BJ (cell line): ENCODE data around the gene CSTF1. TPM values are rescaled to one million over a fixed set of nuclear protein-coding genes. Genes with fewer than 3 reads are reported as not detected.

Source experiments
- CTCF ChIA-PET: fragments of 350-600 bp; formaldehyde crosslinking; extraction: SDS; loops from one replicate; lab custom pipeline; 2021; ENCODE audit warnings: antibody characterized with exemption, inconsistent platforms; lab: Yijun Ruan, JAX
- POLR2A ChIA-PET: fragments of 300-600 bp; sonication (Branson Sonifier 250); formaldehyde crosslinking; extraction: SDS; loops from one replicate; lab custom pipeline; 2021; ENCODE audit warnings: antibody characterized with exemption; lab: Charles Lee
- DNase-seq: peaks from one replicate; pipeline ENCODE4 v3.0.0-alpha.2; 2011; ENCODE audit warnings: low read depth
- H3K27me3 ChIP-seq: 2 replicates; pipeline ENCODE4 v1.6.0; 2011; ENCODE audit warnings: low read length; ENCODE audit not compliant: control insufficient read depth, insufficient read depth
- H3K36me3 ChIP-seq: 2 replicates; pipeline ENCODE4 v1.5.1; 2011; ENCODE audit warnings: low read length; ENCODE audit not compliant: control insufficient read depth, insufficient read depth
- H3K4me3 ChIP-seq: 2 replicates; pipeline ENCODE4 v1.5.1; 2011; ENCODE audit warnings: low read depth, mild to moderate bottlenecking, control low read depth, low read length
- polyA plus RNA-seq: library from polyadenylated mRNA; depleted of rRNA; stranded (reverse); fragments of >200 nt; gene quantifications from 2 replicates; pipeline ENCODE4 v1.2.3, GENCODE V29; 2011
- TF ChIP-seq, protein P1 (sequence below): IDR thresholded peaks from 2 replicates; pipeline ENCODE4 v1.5.1; 2011; ENCODE audit warnings: low read depth, mild to moderate bottlenecking, control low read depth, inconsistent platforms, low read length, moderate library complexity; ENCODE audit not compliant: insufficient read depth

CSTF1 gene
- polyA plus RNA-seq, 1 experiment = 59.5 TPM

DNA sequence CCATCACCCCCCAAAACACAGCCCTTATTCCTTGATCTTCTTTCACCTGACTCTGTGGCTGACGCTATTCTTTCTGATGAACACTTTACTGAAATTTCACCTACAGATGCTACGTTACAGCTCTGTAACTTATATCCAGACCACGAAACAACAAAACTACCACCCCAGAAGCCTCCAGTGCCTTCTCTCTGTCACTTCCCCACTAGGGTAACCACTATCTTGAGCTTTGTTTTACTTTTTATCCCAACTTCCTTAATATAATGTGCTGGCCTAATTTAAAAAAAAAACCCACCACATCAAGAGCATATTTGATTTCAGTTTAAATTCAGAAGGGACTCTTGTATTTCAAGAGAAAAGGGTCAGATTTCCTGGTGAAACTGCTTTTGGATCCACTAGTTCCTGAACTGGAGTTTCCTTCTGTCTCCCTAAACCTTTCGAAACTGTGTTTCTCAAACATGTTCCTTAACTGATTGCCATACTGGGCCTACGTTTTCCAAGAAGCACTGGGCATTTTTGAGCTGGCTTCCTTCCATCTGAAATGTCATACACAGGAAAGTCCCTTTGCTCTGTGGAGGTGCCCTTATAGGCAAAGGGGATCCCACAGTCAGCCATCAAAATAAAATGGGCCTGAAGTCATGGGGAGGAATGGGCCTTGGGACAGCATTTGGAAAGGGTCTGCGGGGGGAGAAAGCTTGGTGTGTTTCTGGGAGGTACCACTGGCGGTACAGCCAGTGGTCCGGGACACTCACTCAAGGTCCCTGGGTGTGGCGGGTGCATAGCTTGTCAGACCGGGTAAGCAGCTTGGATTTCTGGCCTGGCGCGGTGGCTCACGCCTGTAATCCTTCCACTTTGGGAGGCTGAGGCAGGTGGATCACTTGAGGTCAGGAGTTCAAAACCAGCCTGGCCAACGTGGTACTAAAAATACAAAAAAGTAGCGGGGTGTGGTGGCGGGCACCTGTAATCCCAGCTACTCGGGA is 50.2 kb downstream of the CSTF1 start:
- CTCF ChIA-PET = interaction anchor here (0.7 to 1.4 kb wide), 3 partner anchors 16 to 35 kb away, joined by 3 to 5 read pairs (median 3); no protein-coding TSS in a partner anchor
- no peaks in the 10 kb centered on the region for H3K36me3 ChIP-seq
- no peak overlapping the region for H3K4me3 ChIP-seq
- H3K27me3 ChIP-seq = no peaks in the 10 kb centered on the region
- POLR2A ChIA-PET = no interaction called here
- DNase-seq = no peak
- TF ChIP-seq, protein P1, sequence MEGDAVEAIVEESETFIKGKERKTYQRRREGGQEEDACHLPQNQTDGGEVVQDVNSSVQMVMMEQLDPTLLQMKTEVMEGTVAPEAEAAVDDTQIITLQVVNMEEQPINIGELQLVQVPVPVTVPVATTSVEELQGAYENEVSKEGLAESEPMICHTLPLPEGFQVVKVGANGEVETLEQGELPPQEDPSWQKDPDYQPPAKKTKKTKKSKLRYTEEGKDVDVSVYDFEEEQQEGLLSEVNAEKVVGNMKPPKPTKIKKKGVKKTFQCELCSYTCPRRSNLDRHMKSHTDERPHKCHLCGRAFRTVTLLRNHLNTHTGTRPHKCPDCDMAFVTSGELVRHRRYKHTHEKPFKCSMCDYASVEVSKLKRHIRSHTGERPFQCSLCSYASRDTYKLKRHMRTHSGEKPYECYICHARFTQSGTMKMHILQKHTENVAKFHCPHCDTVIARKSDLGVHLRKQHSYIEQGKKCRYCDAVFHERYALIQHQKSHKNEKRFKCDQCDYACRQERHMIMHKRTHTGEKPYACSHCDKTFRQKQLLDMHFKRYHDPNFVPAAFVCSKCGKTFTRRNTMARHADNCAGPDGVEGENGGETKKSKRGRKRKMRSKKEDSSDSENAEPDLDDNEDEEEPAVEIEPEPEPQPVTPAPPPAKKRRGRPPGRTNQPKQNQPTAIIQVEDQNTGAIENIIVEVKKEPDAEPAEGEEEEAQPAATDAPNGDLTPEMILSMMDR = no peak

DNA sequence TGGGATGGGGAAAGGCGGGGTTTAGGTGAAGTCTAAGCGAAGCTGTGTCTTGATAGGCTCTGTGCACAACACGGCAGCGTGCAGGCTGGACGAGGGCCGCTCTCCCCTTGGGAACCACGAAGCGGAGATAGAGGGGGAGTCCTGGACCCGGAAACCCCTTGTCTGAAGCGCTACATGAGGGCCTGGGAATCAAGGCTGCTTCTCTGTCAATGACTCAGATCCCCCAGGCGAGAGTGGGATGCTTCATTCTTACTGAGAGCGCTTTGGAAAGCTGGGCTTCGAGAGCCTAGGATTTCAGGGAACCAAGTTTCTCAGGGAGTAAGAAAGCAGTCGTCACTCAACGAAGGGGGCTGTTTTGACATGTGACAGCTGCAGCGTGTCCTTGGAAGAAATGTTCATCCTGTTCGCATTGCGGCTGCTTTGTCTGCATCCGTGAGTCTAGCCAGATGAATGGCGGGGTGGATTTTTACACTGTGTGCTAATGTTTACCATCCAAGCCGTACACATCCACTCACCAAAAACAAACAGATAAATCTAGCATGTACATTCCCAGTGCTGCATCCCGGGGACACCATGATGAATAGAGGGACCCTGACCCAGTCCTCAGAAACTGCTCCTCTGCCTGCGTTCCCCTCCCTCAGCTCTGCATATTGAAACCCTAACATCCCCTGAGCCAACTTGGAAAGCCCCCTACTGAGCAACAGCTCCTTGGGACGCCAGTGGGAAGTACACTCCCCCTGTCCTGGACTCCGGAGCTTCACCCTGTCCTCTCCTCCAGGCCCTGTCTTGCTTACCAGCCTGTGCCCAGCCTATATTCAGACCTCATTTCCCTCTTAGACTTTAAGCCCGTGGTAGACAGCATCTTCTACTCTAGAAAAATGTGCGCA is 51.5 kb downstream of the CSTF1 start:
- POLR2A ChIA-PET = no interaction called here
- no peaks in the 10 kb centered on the region for H3K27me3 ChIP-seq
- no peak for DNase-seq

DNA sequence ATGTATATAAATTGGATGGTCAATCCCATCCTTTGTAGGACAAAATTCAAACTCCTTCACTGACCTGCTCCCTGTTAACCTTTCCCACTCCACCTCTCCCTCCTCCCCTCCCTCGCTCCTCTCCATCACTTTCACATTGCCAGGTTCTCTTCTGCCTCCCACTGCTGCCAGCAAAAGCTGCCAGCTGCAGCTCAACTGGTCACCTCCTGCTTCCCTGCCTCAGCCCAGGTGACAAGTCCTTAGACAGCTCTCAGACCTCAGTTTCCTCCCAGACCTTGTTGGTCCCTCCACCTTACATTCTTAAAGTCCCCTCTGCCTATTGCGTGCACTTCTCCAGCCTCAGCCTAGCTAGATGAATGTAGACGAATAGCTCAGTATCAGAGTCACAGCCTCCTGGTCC is 52.7 kb downstream of the CSTF1 start:
- CTCF ChIA-PET = interaction anchor here (0.5 kb wide), 1 partner anchor 389 kb away, joined by 3 read pairs; no protein-coding TSS in a partner anchor
- POLR2A ChIA-PET = interaction anchor here (0.6 kb wide), 1 partner anchor 24 kb away, joined by 3 read pairs; no protein-coding TSS in a partner anchor
- DNase-seq = no peak
- TF ChIP-seq, protein P1 = no peak
- no peaks in the 10 kb centered on the region for H3K36me3 ChIP-seq
- H3K27me3 ChIP-seq = no peaks in the 10 kb centered on the region
- H3K4me3 ChIP-seq = no peak overlapping the region

More for the DNA sequence above, 51.5 kb downstream of the CSTF1 start:
- CTCF ChIA-PET = interaction anchor here (1.4 kb wide), 1 partner anchor 28 kb away, joined by 5 read pairs; no protein-coding TSS in a partner anchor
- TF ChIP-seq, protein P1 = no peak
- Histone ChIP-seq H3K36me3 (no peaks in the 10 kb centered on the region), H3K4me3 (no peak overlapping the region)

DNA sequence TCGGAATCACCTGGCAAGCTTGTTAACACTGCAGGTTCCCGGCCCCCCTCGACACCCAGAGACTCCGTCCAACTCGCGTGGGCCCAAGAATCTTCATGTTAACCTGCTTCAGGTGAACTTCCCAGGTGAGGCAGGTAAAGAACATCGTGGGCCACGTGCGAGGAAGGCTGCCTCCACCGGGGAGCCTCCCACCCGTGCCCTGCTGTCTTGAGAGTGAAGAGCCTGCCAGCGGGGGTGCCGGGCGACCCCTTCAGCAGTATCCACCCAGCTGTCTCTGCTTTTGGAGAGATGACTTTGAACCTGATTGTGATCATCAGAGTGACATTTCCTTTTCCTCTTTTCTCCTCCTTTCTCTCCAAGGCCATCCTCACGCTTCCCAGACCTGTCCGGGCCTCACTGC is 53.1 kb downstream of the CSTF1 start:
- ChIA-PET POLR2A (no interaction called here), CTCF (no interaction called here)

More for the DNA sequence above, 53.1 kb downstream of the CSTF1 start:
- Histone ChIP-seq H3K4me3 (no peak overlapping the region), H3K36me3 (no peaks in the 10 kb centered on the region), H3K27me3 (no peaks in the 10 kb centered on the region)
- no peak for DNase-seq
- TF ChIP-seq, protein P1 = no peak
